Panc1 (cell line): ENCODE results near the gene TMC7.

ENCODE experiments used
- CTCF ChIP-seq: fragments of 450-650 bp; IDR thresholded peaks from 2 replicates; pipeline ENCODE4 v1.5.1; 2017; ENCODE audit warnings: mild to moderate bottlenecking
- POLR2AphosphoS5 ChIP-seq: IDR thresholded peaks from 2 replicates; pipeline ENCODE4 v1.6.1; 2012; ENCODE audit warnings: mild to moderate bottlenecking, low read depth, low read length, moderate library complexity
- SIN3A ChIP-seq: IDR thresholded peaks from 2 replicates; pipeline ENCODE4 v1.6.1; 2012; ENCODE audit warnings: low read depth, mild to moderate bottlenecking, low read length, moderate library complexity, borderline replicate concordance; ENCODE audit not compliant: insufficient read depth
- TF ChIP-seq, protein P1 (sequence below), 2 experiments: IDR thresholded peaks; 2 replicates each; pipeline ENCODE4 v1.6.1; 2011 to 2012; ENCODE audit warnings: low read depth in 2 of 2, control low read depth in 1 of 2, low read length in 1 of 2, mild to moderate bottlenecking in 1 of 2, moderate library complexity in 1 of 2; ENCODE audit not compliant: insufficient read depth in 1 of 2

DNA sequence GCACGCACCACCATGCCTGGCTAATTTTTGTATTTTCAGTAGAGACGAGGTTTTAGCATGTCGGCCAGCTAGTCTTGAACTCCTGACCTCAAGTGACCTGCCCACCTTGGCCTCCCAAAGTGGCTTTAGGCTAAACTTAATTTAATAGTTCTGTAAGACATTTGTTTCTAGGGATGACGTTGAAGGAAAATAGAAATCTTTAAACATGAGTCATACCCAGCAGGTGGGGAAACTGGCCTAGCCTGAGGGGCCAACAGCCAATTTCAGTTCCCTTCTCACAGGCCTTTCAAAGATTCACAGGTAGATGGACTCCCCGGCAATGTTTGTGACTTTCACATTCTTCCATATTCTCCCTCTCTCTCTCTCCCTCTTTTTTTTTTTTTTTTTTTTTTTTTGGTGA is 111.9 kb downstream of the TMC7 start:
- TF ChIP-seq CTCF: no peak
- no peak for TF ChIP-seq POLR2AphosphoS5
- TF ChIP-seq, protein P1, sequence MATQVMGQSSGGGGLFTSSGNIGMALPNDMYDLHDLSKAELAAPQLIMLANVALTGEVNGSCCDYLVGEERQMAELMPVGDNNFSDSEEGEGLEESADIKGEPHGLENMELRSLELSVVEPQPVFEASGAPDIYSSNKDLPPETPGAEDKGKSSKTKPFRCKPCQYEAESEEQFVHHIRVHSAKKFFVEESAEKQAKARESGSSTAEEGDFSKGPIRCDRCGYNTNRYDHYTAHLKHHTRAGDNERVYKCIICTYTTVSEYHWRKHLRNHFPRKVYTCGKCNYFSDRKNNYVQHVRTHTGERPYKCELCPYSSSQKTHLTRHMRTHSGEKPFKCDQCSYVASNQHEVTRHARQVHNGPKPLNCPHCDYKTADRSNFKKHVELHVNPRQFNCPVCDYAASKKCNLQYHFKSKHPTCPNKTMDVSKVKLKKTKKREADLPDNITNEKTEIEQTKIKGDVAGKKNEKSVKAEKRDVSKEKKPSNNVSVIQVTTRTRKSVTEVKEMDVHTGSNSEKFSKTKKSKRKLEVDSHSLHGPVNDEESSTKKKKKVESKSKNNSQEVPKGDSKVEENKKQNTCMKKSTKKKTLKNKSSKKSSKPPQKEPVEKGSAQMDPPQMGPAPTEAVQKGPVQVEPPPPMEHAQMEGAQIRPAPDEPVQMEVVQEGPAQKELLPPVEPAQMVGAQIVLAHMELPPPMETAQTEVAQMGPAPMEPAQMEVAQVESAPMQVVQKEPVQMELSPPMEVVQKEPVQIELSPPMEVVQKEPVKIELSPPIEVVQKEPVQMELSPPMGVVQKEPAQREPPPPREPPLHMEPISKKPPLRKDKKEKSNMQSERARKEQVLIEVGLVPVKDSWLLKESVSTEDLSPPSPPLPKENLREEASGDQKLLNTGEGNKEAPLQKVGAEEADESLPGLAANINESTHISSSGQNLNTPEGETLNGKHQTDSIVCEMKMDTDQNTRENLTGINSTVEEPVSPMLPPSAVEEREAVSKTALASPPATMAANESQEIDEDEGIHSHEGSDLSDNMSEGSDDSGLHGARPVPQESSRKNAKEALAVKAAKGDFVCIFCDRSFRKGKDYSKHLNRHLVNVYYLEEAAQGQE (IDR thresholded peaks at IDR 0.05; ENCODE audit: insufficient read depth in 1 of 2, low read depth in 2 of 2, low read length in 1 of 2): no peak
- no peak for TF ChIP-seq SIN3A
